C4-2B (cell line): ENCODE measurements around the gene UNC45A.

Experiments used
- H3K27ac ChIP-seq: fragments of 450-650 bp; 2 replicates; pipeline ENCODE4 v1.5.1; 2017
- ZFX ChIP-seq: fragments of 450-650 bp; IDR thresholded peaks from 2 replicates; pipeline ENCODE4 v1.6.1; 2017
- TF ChIP-seq, protein P1 (sequence below): fragments of 450-650 bp; conservative IDR thresholded peaks from 2 replicates; pipeline ENCODE4 v1.5.1; 2017; ENCODE audit warnings: mild to moderate bottlenecking

UNC45A gene

DNA sequence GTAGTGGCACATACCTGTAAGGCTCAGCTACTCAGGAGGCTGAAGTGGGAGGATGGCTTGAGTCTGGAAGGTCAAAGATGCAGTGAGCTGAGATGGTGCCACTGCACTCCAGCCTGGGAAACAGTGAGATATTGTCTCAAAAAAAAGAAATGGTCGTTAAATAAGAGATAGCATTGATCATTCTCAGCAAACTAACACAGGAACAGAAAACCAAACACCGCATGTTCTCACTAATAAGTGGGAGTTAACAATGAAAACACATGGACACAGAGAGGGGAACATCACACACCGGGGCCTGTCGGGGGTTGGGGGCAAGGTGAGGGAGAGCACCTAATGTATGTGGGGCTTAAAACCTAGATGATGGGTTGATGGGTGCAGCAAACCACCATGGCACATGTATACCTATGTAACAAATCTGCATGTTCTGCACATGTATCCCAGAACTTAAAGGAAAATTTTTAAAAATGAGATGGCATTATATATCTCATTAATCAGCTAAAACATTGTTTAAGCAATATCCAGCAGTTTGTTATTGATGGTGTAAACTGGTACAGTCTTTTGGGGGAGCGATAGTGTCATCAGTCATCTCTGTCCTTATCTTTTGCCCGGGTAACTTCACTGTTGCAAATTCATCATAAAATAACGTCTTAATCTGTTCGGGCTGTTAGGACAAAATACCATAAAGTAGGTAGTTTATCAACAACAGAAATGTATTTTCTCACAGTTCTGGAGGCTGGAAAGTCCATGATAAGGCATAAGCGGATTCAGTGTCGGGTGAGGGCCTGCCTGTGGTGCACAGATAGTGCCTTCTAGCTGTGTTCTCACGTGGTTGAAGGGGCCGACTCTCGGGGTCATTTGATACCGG lies 33.7 kb upstream of the UNC45A start:
- TF ChIP-seq ZFX = no peak
- TF ChIP-seq, protein P1, sequence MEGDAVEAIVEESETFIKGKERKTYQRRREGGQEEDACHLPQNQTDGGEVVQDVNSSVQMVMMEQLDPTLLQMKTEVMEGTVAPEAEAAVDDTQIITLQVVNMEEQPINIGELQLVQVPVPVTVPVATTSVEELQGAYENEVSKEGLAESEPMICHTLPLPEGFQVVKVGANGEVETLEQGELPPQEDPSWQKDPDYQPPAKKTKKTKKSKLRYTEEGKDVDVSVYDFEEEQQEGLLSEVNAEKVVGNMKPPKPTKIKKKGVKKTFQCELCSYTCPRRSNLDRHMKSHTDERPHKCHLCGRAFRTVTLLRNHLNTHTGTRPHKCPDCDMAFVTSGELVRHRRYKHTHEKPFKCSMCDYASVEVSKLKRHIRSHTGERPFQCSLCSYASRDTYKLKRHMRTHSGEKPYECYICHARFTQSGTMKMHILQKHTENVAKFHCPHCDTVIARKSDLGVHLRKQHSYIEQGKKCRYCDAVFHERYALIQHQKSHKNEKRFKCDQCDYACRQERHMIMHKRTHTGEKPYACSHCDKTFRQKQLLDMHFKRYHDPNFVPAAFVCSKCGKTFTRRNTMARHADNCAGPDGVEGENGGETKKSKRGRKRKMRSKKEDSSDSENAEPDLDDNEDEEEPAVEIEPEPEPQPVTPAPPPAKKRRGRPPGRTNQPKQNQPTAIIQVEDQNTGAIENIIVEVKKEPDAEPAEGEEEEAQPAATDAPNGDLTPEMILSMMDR = no peak
- peak overlapping the region; percentile 86 for H3K27ac ChIP-seq

DNA sequence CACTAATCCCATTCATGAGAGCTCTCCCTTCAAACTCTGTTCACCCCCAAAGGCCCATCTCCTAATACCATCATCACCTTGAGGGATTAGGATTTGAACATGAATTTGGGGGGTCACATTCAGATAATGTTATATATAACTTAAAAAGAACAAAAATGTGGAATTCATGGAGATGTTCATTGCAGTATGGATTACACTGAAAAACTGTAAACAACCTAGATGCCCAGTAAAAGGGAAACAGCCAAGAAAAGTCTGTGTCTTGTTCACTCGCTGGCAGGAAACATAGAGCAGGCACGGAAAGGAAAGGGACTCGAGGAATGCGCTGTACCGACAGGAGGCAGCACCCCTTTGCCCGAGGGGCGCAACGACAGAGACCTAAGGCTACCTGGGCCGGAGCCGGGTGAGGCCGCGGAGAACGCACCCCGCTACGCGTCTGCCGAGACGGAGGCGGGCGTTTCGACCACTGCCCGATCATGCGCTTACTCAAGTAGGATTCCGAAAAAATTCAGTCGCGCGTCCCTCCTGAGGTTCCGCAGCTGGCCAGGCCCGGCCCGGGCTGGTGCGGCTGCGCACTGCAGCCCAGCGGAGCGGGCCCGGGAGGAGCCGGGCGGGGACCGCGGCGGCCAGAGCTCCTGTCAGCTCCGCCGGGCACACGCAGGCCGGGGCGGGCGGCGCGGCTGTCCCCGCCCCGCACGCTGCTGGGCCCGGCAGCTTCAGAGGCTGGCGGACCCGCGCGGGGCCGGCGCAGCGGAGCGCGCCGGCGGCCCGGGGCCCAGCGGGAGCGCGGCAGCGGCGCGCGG lies 32.8 kb upstream of the UNC45A start:
- peak; percentile 92; the same call in 1 of the 2 replicates for TF ChIP-seq ZFX
- TF ChIP-seq, protein P1 = peak; percentile 84
- peak overlapping the region; percentile 86 for H3K27ac ChIP-seq

DNA sequence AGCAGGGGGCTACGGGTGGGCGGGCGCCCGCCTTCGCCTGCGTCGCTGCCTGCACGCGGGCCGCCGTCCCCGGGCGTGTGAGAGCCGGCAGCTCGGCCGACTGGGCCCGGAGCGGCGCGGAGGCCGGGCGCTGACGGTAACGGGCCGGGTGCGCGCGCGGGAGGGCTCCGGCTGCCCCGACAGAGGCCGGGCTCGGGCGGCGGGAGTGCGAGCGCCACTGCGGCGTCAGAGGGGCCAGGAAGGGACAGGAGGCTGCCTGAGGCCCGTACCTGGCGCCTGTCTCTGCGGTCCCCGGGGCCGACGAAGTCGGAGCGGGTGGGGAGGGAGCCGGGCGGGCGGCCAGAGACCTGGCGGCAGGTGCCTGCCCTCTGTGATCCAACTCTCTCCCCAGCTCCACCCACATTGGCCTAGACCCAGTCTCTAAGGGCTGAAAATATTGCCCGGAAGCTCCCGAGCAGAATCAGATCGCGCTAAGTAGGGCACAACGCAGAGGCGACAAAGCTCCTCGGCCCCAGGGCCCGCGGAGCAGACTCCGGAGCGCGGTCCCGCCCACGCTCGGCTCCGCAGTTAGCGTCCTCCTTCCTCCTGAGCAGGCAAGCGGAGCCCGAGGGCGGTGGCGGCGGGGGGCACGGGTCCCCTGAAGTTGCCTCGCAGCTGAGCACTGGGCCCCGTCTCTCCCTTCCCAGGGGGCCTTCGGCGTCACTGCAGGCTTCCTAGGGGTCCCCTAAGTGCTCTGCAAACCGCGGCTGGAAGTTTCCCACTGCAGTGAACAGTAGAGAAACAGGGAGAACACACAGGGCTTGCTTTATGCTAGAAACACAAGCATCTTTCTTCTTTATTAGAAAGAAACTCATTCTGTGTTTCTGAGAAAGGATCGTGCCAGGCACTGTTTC lies 32.0 kb upstream of the UNC45A start, which contains the start of gene MAN2A2:
Gene MAN2A2, plus strand, starts transcription at position 463 of the 893 bp plus-strand sequence. CDS start 906 bp downstream, outside the sequence.
- TF ChIP-seq, protein P1 = no peak
- TF ChIP-seq ZFX = peak; percentile 89
- peak within 1 kb of the TSS; percentile 86 for H3K27ac ChIP-seq

DNA sequence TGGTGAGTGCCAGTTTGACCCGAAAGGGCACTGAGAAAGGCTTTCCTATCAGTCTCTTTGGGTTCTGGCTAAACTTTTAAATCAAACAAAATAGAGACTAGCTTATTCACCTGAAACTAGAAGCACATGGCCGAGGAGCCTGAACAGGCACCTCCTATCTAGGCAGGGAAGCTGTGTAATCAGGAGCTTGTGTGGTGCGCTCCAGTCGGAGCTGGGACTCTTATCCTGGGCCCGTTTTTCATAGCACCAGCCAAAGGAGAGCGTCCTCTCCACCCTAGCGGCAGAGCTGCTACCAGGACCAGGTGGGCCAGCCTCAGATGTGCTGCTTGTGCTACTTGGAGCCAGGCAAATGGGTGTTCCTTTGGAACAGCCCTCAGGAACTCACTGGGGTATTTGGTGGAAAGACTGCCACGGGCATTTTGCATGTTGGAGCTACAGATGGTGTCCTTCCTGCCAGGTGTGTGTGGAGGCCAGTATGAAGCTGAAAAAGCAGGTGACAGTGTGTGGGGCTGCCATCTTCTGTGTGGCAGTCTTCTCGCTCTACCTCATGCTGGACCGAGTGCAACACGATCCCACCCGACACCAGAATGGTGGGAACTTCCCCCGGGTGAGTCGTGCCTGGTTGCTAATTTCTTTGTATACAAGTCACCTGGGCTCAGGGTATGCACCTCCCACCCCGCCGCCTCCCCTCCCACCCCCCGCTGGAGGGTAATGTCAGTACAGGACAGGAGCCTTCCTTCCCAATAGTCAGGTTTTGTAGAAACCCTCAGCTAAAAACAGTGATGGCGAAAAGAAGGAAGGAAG lies 31.1 kb upstream of the UNC45A start:
- H3K27ac ChIP-seq = peak overlapping the region; percentile 86
- TF ChIP-seq ZFX = no peak
- TF ChIP-seq, protein P1 = no peak; the same call in 1 of the 2 replicates

DNA sequence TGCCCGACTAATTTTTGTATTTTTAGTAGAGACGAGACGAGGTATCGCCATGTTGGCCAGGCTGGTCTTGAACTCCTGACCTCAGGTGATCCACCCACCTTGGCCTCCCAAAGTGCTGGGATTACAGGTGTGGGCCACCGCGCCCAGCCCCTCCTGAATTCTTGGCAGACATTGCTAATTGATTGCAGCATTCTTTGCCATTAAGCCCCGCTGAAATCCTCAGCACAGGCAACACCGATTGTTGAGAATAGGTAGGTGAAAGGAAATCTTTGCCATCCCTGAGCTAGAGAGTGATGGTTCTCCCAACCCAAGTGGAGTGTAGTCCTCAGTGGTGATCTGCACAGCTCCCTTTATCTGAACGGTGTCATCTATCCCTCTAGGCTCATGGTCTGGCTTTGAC lies 30.3 kb upstream of the UNC45A start:
- TF ChIP-seq ZFX = no peak
- TF ChIP-seq, protein P1 = no peak
- H3K27ac ChIP-seq = no peak overlapping the region
